GM12873 (cell line): ENCODE measurements around the gene LMAN1L.

Experiments used
- TF ChIP-seq, protein P1 (sequence below): IDR thresholded peaks from 2 replicates; pipeline ENCODE4 v1.5.1; 2012; ENCODE audit warnings: low read depth, mild to moderate bottlenecking, moderate library complexity, low read length, control low read depth; ENCODE audit not compliant: insufficient read depth; ENCODE audit errors: missing control alignments

The LMAN1L gene

DNA sequence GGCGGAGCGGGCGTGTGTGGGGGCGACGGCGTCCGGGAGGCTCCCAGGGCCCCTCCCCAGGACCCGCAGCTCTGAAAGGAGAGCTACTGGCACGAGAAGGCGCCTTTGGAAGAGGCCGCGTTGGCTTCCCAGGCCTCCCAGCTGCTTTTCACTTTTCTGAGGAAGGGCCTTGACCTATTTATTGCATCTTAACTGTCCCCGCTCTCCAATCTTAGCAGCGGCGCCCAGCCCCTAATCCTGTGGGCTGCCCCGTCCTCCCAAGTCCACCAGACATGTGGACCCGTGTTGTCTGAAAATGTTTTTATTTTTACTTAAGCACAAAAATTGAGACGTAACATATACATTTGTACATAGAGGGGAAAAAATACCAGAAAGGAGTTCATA lies 30.8 kb downstream of the LMAN1L start:
- TF ChIP-seq, protein P1, sequence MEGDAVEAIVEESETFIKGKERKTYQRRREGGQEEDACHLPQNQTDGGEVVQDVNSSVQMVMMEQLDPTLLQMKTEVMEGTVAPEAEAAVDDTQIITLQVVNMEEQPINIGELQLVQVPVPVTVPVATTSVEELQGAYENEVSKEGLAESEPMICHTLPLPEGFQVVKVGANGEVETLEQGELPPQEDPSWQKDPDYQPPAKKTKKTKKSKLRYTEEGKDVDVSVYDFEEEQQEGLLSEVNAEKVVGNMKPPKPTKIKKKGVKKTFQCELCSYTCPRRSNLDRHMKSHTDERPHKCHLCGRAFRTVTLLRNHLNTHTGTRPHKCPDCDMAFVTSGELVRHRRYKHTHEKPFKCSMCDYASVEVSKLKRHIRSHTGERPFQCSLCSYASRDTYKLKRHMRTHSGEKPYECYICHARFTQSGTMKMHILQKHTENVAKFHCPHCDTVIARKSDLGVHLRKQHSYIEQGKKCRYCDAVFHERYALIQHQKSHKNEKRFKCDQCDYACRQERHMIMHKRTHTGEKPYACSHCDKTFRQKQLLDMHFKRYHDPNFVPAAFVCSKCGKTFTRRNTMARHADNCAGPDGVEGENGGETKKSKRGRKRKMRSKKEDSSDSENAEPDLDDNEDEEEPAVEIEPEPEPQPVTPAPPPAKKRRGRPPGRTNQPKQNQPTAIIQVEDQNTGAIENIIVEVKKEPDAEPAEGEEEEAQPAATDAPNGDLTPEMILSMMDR, result no peak

DNA sequence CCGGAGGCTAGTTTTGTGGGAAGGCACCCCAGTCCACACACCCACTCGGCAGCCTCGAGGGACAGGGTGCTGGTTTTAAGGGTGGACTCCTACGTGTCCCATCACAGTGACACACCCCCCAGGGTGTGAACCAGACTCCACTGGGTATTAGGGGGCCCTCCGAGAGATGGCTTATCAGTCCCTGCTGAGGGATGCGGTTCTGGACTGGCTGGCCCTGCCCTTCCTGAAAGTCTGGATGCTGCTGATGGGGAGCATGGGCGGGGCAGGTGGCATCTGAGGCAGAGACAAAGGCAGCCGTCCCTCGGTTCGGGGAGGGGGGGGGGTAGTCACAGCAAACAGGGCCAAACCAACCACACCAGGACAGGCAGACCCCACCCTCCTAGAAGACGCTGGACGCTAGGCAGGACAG lies 31.3 kb downstream of the LMAN1L start:
- TF ChIP-seq, protein P1, result no peak

DNA sequence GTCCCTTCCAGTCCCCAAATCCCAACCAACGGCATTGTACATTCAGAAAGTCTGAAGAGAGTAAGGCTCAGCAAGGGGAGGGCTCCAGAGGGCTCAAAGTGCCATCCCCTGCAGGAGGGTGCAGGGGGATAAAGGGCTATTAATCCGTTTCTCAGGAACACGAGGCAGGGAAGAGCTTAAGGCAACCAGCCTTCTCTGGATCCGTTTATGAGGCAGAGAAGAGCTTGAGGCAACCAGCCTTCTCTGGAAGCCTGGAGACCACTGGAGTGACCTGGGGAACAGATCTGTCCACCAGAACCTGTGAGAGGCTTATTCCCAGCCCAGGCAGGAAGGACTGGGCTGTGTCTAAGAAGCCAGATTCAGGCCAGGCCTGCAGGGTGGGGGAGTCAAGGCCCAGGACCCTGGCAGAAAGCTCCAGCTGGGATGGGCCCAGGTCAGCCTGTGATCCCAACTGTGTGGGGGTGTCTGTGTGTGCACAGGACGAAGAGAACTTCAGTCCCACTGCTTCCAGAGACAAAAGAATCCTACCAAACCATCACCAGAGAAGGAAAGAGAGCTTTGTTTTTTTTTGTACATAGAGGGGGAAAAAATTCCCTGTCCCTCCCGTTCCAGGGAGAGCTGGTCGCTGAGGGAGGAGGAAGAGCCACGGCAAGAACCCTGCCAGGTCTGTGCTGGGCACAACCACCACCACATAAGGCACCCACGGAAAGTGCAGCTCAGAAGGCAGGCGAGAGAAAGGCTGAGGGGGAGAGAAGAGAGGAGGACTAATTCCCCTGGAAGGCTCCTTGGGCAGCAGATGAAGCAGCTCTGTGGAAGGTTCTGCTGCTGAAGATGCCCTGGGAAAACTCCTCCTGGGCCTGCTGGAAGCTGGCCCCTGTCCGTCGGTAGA lies 31.9 kb downstream of the LMAN1L start:
- TF ChIP-seq, protein P1, result no peak

DNA sequence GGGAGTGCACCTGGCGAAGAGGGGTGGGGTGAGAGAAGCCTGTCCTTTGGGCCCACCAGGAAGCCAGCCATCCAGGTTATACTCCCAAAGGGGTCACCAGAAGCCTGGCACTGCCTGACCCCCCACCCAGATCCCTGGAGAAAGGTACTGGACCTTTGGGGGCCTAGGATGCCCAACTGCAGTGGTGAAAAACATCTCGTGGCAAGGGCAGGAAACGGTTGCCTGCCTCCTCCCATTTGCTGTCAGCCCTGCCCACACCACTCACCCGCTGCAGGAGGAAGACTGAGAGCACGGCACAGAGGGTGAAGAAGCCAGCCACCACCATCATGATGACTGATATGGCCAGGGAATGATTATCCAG lies 32.6 kb downstream of the LMAN1L start:
- TF ChIP-seq, protein P1, result no peak

DNA sequence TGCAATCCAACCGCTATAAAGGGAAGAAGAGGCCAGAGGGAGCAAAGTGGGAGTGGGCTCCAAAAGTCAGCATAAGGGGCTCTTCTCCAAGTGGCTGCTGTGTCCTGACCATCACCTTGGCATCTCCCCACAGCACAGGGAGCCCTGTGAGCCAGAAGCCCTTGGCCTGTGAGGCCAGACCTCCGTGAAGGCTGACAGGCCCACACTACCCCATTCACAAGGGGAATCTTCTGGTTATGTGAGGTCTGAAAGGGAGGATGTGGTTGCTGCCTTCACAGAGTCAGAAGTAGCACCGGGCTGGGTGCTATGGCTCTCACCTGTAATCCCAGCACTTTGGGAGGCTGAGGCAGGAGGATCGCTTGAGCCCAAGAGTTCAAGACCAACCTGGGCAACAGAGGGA lies 32.9 kb downstream of the LMAN1L start:
- TF ChIP-seq, protein P1, result no peak

DNA sequence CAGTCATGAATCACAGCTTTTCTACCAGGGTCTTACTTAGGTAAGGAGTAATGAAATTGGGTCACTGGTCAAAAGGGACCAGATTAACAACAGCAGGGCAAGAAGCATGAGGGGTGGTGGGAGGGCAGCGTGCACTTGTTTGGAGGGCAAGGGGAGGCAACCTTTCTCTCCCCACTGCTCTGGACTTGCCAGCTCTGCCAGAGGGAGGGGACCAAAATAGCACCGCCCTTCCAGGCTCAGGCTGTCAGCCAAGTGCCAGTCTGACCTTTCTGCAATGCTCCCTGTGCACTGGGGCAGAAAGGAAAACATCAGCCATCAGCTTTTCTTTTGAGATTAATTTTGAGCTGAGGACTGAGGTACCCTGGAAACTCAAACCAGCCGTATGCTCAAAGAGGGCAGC lies 34.8 kb downstream of the LMAN1L start:
- TF ChIP-seq, protein P1, result no peak

DNA sequence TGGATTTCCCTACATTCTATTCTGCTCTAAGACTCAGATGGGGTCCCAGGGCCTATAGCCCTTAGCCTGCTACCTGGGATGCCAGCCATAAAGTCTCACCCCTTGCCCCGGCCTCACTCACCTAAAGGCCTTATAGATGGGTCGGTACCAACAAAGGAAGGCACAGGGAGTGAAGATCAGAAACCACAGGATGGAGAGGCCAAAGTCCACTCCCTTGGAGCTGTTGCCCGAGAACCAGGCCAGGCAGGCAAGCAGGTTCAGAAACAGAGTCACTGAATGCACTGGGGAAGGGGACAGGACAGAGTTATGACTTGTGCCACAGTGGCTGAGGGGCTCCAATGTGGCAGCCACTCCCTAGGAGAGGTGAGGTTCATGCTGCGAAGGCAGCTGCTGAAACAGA lies 37.8 kb downstream of the LMAN1L start:
- TF ChIP-seq, protein P1, result no peak
